Measurements from ENCODE around the gene CFAP99. TPM values are rescaled to one million over a fixed set of nuclear protein-coding genes. Genes with fewer than 3 reads are reported as not detected.
A peak's percentile ranks its signal among the peaks of the same experiment; 100 is the strongest.

The CFAP99 gene
- polyA plus RNA-seq, 3 donors: 0.15 to 0.27 TPM; not detected in 1

DNA sequence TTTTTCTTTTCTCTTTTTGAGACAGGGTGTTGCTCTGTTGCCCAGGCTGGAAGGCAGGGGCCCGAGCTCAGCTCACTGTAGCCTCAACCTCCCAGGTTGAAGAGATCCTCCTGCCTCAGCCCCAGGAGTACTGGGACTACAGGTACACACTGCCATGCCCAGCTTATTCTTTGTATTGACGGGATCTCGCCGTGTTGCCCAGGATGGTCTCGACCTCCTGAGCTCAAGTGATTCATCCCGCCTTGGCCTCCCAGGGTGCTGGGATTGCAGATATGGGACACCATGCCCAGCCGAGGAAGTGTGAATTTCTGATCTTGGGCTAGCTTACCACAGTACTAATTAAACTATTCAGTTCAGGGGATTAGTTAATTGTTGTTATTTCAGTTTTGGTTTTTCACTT lies 89.1 kb downstream of the CFAP99 start:
- H3K4me3 ChIP-seq (replicated peaks in 1 of 3; ENCODE audit: low read depth in 2 of 3, low read length in 3 of 3): no peak overlapping the region
- H3K27ac ChIP-seq (ENCODE audit: low read depth in 1 of 2, low read length in 2 of 2): peak overlapping the region in 1 of 2 donors; percentile 42
- intact Hi-C loops (cut with micrococcal nuclease): no loop called here
- peaks cover 78% of the 10 kb centered on the region for H4K20me1 ChIP-seq (ENCODE audit: insufficient read depth, low read length)
- no peaks in the 10 kb centered on the region for H3K4me1 ChIP-seq (ENCODE audit: control insufficient read depth in 1 of 2, insufficient read depth in 2 of 2, low read length in 2 of 2)
- Mint-ChIP-seq H3K27ac (peak overlapping the region in 3 of 7 donors; percentile 26 to 59 (median 28)), H3K27me3 (ENCODE audit: low read depth in 3 of 3) (no peaks in the 10 kb centered on the region), H3K4me1 (no peaks in the 10 kb centered on the region), H3K4me3 (no peak overlapping the region), H3K9me3 (no peaks in the 10 kb centered on the region), H3K36me3 (peaks cover 59 to 81% of the 10 kb centered on the region in 2 donors)
- TF ChIP-seq, protein P1, sequence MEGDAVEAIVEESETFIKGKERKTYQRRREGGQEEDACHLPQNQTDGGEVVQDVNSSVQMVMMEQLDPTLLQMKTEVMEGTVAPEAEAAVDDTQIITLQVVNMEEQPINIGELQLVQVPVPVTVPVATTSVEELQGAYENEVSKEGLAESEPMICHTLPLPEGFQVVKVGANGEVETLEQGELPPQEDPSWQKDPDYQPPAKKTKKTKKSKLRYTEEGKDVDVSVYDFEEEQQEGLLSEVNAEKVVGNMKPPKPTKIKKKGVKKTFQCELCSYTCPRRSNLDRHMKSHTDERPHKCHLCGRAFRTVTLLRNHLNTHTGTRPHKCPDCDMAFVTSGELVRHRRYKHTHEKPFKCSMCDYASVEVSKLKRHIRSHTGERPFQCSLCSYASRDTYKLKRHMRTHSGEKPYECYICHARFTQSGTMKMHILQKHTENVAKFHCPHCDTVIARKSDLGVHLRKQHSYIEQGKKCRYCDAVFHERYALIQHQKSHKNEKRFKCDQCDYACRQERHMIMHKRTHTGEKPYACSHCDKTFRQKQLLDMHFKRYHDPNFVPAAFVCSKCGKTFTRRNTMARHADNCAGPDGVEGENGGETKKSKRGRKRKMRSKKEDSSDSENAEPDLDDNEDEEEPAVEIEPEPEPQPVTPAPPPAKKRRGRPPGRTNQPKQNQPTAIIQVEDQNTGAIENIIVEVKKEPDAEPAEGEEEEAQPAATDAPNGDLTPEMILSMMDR (IDR thresholded peaks at IDR 0.05): no peak
- H3K9ac ChIP-seq (ENCODE audit: insufficient read depth, low read length, poor library complexity, severe bottlenecking): no peak overlapping the region
- no peak overlapping the region for H2AFZ ChIP-seq (ENCODE audit: insufficient read depth, low read depth, low read length, poor library complexity, severe bottlenecking)
- peaks cover 56% of the 10 kb centered on the region for H3K79me2 ChIP-seq (ENCODE audit: insufficient read depth, low read length)
- no peaks in the 10 kb centered on the region for H3K27me3 ChIP-seq (ENCODE audit: control insufficient read depth in 2 of 2, insufficient read depth in 2 of 2, low read length in 2 of 2)
- no peak overlapping the region for H3K4me2 ChIP-seq (replicated peaks; ENCODE audit: extremely low read depth, low read length, poor library complexity, severe bottlenecking)
- 96% methylated on average over 5 of the region's 7 CpGs for WGBS (ENCODE audit: insufficient coverage)
- no peak for DNase-seq
- H3K36me3 ChIP-seq (replicated peaks in 1 of 2; ENCODE audit: control insufficient read depth in 1 of 2, insufficient read depth in 2 of 2, low read length in 2 of 2): peaks cover 48 to 89% of the 10 kb centered on the region in 2 donors
- H3K9me3 ChIP-seq (replicated peaks in 1 of 2; ENCODE audit: control insufficient read depth in 1 of 2, insufficient read depth in 1 of 2, low read length in 2 of 2): no peaks in the 10 kb centered on the region

DNA sequence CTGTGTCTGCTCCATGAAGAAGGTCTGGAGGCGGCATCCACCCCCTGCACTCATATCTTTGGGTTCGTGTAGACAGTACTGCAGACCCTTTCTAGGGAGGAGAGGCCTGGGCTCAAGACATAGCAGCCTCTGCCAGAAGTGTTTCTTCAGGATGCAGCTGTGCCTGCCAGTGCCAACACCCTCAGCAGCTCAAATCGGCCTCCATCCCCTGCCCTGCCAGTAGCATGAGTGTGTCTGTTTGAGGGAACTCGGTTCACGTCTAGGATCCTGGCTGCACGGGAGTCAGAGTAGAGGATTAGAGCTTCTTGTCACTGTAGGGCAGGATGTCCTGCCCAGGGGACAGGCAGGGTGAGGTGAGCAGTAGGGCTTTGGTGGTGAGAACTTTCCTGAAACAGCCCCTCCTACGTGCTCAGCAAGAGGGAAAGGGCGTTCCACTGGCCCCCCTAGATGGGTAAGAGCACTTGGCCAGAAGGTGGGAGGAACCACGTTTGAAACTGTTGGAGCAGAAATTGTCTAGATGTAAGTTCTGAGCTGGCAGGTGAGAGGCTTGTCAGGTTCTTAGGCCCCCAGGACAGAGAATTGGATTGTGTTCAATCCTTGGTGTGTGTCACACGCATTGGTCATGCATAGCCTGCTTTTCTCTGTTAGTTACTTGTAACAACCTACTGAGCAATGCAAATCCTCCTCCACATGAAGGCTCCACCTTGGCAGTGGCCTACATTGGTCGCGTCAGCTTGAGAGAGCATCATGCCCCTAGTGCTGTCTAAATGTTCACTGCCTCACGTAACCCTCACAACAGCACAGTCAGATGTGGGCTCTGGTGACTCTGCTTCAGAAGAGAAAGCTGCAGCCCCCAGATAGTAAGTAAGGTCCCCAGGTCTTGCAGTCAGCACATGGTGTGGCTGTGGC lies 91.8 kb downstream of the CFAP99 start:
- Histone ChIP-seq H3K9ac (ENCODE audit: insufficient read depth, low read length, poor library complexity, severe bottlenecking) (no peak overlapping the region), H3K79me2 (ENCODE audit: insufficient read depth, low read length) (peaks cover 40% of the 10 kb centered on the region), H3K27me3 (ENCODE audit: control insufficient read depth in 2 of 2, insufficient read depth in 2 of 2, low read length in 2 of 2) (no peaks in the 10 kb centered on the region), H3K9me3 (replicated peaks in 1 of 2; ENCODE audit: control insufficient read depth in 1 of 2, insufficient read depth in 1 of 2, low read length in 2 of 2) (no peaks in the 10 kb centered on the region), H4K20me1 (ENCODE audit: insufficient read depth, low read length) (peaks cover 70% of the 10 kb centered on the region), H3K27ac (ENCODE audit: low read depth in 1 of 2, low read length in 2 of 2) (peak overlapping the region in 1 of 2 donors; percentile 27), H3K4me3 (replicated peaks in 1 of 3; ENCODE audit: low read depth in 2 of 3, low read length in 3 of 3) (no peak overlapping the region), H3K36me3 (replicated peaks in 1 of 2; ENCODE audit: control insufficient read depth in 1 of 2, insufficient read depth in 2 of 2, low read length in 2 of 2) (peaks cover 70 to 95% of the 10 kb centered on the region in 2 donors), H3K4me1 (ENCODE audit: control insufficient read depth in 1 of 2, insufficient read depth in 2 of 2, low read length in 2 of 2) (no peaks in the 10 kb centered on the region), H3K4me2 (replicated peaks; ENCODE audit: extremely low read depth, low read length, poor library complexity, severe bottlenecking) (no peak overlapping the region), H2AFZ (ENCODE audit: insufficient read depth, low read depth, low read length, poor library complexity, severe bottlenecking) (no peak overlapping the region)
- no peaks in the 10 kb centered on the region for H3K9me3 Mint-ChIP-seq
- intact Hi-C loops (cut with micrococcal nuclease): no loop called here
- no peak overlapping the region for H3K4me3 Mint-ChIP-seq
- H3K36me3 Mint-ChIP-seq: peaks cover 74 to 87% of the 10 kb centered on the region in 2 donors
- DNase-seq: no peak
- TF ChIP-seq, protein P1 (IDR thresholded peaks at IDR 0.05): no peak
- H3K4me1 Mint-ChIP-seq: no peaks in the 10 kb centered on the region
- no peaks in the 10 kb centered on the region for H3K27me3 Mint-ChIP-seq (ENCODE audit: low read depth in 3 of 3)
- WGBS (ENCODE audit: insufficient coverage): 97% methylated on average over 13 of the region's 13 CpGs
- H3K27ac Mint-ChIP-seq: peak overlapping the region in 4 of 7 donors; percentile 31 to 59 (median 49)
